NCI-H2029 (cell line): Measurements from ENCODE around the gene NEDD9.

Source experiments
- DNase-seq: peaks from one replicate; lab custom pipeline; 2025; lab: John Stamatoyannopoulos, UW

NEDD9 gene

DNA sequence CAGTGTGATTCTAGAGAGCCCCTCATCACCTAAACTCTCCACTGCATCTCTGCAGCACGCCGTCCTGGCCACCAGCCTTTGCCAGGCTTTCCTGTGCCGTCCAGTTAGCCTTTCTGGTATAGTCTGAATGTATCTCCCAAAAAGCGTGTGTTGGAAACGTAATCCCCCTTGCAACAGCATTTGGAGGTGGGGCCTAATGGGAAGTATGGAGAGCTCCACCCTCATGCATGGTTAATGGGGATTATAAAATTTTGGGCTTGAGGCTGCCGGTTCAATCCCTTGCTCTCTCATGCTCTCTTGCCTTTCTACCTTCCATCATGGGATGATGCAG, 53.4 kb downstream of the NEDD9 start:
- no peak for DNase-seq

DNA sequence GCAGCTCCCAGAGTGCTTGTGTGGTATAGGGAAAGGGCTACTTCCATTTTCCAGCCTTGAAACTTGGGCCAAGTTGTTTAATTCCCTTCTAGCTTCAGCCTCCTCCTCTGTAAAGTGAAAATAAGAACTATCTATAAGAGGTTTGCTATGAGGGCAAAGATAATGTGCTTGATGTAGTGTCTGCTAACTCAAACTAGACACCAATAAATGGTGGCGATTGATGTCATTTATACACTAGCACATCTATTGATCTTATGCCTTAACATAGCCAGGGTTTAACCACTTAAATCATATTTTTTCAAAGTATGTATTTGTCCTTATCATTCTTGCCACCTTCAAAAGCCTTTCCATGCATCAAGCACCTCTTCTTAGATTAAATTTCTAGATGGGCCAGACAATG, 55.2 kb downstream of the NEDD9 start:
- no peak for DNase-seq

DNA sequence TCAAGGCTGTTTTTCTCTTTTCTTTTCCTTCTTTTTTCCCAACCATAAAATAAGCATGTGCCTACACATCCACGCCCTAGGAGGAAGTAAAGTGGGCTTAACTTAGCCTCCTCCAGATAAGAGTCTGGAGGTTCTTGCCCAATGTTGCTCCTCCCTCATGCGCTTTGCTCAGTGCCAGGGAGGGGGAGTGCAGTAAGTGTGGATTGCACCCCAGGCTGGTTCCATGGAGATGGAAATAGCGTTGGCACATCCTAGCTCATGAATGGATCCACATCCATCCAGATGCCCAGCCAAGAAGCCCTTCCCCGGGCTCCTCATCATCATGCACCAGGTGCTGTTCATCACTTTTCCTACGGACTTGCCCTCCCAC, 58.2 kb downstream of the NEDD9 start:
- DNase-seq: no peak

- DNase-seq: no peak
These were observed 59.8 kb downstream of the NEDD9 start for GRCh38 chr6:11172501-11173327.

DNA sequence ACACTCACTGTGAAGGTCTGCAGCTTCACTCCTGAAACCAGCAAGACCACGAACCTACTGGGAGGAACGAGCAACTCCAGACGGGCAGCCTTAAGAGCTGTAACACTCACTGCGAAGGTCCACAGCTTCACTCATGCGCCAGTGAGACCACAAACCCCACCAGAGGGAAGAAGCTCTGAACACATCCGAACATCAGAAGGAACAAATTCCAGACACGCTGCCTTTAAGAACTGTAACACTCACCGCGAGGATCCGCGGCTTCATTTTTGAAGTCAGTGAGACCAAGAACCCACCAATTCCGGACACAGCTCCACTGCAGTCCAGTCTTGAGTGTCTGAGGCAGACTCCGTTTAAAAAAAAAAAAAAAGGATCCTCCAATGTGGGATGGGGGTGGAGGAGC, 60.5 kb downstream of the NEDD9 start:
- DNase-seq: no peak

GRCh38 chr6:11168091-11168635, 64.3 kb downstream of the NEDD9 start:
- DNase-seq: no peak

GRCh38 chr6:11166948-11167347, 65.5 kb downstream of the NEDD9 start:
- no peak for DNase-seq

DNA sequence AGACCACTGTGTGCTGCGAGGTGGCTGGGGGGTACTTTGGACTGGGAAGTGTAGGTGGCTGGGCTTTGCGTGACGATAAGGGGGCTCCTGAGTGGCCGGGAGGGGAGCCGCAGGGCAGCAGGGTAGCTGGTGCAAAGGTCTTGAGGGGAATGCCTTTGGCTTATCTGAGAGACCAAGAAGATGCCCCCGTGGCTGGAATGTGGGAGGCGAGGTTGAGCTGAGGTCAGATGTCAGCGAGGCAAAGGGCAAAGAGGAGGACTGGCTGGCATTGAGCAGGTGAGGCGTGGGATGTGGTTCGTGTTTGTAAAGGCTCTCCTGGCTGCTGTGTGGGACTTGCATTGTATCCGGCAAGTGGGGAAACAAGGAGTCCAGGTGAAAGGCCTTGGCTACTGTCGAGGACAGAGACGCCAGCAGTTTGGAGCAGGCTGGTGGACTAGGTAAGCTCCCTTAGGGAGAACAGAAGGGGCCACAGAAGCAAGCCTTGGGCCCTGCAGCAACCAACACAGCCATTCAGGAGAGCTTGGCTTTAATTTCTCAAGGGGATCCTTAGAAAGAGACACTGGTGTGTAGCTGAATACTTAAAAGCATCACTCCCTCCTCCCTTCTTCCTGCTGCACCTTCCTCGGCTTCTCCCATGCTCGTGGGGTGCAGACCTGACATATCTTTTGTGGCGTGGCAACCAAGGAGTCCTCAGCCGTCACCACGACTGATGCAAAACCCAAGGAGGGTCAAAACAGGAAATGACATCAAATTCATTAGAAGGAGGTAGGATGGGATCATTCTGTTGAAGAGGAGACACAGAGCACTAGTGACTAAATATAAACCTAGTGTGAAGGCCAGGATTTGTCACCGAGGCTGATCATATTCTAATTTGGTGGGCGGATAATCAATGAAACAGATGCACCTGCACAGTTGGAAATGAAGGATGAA, 67.5 kb downstream of the NEDD9 start:
- peak; percentile 27 for DNase-seq

DNA sequence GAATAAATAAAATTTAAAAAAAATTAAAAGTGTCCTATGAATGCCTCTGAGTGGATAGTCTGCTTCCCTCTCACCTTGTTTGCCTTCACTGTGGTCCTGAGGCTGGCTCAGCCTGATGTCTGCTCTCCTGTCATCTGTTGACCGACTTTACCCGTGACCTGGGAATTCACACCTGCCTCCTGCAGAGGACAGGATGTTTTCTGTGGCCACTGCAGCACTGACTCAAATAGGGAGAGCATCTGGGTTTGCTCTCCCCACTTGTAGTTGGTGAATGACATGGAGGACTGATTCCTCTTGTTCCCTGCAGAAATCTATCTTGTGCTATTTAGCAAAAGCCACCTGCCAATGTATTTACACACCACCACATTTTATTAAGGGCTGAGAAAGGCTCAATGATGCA, 68.5 kb downstream of the NEDD9 start:
- DNase-seq: peak; percentile 84

- no peak for DNase-seq
These were observed 70.2 kb downstream of the NEDD9 start for GRCh38 chr6:11162262-11162661.

DNA sequence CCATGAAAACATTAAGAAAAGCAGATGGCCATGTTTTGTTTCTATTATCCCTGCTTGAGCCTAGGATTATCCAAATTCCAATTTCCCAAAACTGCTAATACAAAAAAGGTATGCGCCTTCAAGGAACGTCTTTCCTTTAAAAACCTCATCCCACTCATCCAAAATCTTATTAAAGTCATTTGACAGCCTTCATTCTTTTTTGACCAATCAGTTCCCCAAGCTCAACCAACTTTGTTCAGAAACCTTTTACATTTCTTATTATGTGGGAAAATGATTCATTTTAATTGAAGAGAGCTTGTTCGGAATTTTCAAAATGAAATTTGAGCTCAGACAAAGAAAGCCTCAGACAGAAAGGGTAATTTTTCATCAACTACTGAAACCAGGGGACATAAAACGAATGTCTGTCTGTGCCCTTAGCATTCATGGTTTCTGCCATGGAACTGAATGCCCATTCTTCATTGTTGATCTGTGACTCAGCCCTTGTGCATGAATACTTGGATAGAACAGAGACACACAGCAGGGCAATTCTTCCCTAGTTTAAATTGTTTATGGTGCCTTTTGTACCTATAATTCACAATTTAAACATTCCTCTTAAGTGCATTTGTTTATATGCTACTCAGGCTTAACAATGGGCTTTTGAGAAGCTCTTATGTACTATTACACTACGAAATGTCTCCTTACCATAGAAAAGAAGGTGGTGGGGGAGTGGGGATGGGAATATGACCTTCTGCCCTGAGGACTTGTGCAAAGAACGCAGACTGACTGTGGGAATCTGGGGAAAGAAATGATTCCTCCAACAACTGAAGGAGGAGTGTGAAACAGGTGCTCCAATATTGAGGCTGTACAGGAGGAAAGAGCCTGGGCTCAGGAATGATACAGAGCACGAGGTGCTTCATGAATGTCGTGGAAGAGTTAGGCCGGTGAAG, 71.2 kb downstream of the NEDD9 start:
- no peak for DNase-seq

DNA sequence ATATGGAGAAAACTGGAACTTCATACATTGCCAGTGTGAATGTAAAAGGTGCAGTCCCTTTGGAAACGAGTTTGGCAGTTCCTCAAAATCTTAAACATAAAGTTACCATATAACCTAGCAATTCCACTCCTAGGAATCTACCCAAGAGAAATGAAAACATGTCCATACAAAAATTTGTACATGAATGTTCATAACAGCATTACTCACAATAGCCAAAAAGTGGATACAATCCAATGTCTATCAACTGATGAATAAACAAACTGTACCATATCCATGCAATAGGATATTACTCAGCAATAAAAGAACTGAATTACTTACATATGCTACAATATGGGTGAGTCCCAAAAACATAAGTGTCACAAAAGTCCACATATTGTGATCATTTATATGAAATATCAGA, 72.3 kb downstream of the NEDD9 start:
- DNase-seq: no peak

DNA sequence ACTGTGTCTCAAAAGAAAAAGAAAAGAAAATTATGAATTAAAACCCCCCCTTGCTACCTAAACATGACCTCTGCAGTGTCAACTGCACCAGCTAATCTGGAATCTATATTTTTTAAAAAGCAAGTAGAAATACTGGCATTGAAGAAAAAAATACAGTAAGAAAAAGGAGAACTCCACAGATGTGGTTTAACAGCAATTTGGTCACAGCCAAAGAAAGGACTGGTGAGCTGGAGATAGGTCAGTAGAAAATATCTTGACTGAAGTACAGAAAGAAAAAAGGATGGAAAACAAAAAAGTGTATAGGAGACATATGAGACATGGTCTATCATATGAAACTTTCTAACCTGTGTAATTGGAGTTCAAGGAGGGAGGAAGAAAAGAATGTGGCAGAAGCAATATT, 76.9 kb downstream of the NEDD9 start:
- DNase-seq: no peak

- no peak for DNase-seq
These were observed 79.0 kb downstream of the NEDD9 start for GRCh38 chr6:11153447-11153846.

DNA sequence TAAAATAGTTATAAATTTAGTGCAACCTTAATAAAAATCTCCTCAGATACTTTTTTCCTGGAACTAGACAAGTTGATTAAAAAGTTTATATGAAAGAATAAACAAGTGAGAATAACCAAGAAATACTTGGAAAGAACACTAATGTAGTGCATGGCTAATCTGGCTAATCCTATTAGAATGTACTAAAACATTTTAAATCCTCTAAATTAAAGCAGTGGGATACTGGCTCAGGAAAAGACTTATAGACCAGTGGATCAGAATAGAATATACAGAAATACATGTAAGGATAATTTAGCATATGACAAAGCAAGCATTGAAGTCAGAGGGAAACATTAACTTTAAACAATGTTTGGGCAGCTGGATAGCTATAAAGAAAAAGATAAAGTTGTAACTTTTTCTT, 79.9 kb downstream of the NEDD9 start:
- DNase-seq: no peak

- DNase-seq: no peak
These were observed 81.0 kb downstream of the NEDD9 start for GRCh38 chr6:11151488-11151887.

DNA sequence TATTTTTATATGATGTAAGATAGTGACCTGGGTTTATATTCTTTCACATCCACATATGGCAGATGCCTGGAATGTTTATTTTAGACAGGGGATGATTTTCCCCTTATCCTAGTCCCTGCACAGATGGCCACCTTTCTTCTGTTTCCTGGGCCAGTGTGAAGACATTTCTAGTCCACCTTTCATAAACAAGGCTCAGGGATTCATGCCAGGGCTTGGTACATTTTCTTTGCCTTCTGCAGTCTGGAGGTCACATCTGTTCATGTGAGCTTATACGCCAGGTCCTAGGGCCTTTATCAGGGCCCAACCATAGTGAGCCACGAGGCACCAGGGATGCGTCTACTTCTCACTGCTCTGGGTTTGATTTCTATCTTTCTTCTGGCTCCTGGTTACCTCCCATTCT, 82.9 kb downstream of the NEDD9 start:
- no peak for DNase-seq

DNA sequence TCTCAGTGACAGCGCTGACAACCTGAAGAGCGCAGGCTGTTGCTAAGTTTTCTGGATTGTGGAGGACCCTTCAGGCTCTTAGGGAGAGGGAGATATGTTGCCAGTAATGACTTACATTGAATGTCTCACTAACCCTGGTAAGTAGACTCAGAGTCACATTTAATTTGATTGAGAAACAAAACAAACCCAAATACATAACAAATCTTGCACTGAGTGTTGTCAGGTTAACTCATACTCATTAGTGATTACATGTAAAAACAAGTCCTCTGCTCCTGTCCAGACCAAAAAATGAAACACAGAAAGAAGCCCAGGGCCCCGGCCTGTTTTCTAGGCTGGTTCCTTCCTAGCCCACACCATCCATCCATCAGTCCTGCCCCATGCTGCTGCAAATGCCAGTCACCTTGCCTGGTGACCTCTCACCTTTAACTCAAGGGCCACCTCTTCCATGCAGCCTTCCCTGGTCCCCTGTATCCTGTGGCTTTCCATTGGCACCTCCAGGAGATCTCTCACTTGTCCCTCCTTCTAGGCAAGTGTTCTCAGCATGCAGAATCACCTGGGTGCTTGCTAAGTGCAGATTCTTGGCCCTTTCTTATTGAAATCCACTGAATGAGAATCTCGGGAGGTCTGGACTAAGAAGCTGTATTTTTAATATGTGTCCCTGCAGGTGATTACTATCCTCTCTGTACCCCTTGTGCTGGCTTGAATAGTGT, 86.2 kb downstream of the NEDD9 start:
- DNase-seq: no peak

- peak; percentile 74 for DNase-seq
These were observed 88.0 kb downstream of the NEDD9 start for GRCh38 chr6:11144393-11144851.

GRCh38 chr6:11143394-11144371, 88.8 kb downstream of the NEDD9 start:
- DNase-seq: no peak
